HCT116 (cell line): Measurements from ENCODE around the gene CENPB.

Source experiments
- ATF3 ChIP-seq: IDR thresholded peaks from 2 replicates; pipeline ENCODE4 v1.6.1; 2012
- CTCF ChIP-seq, 3 experiments: fragments of 200-600 bp in 1 of 3; sonication (generic) in 1 of 3; IDR thresholded peaks in 2 of 3; conservative IDR thresholded peaks in 1 of 3; 2 replicates each; pipeline ENCODE4 v1.5.1; 2012 to 2017; ENCODE audit warnings: low read depth in 2 of 3, low read length in 2 of 3, antibody characterized with exemption in 1 of 3, borderline replicate concordance in 1 of 3, control low read depth in 1 of 3, mild to moderate bottlenecking in 1 of 3, mixed read lengths in 1 of 3, mixed run types in 1 of 3, moderate library complexity in 1 of 3; ENCODE audit not compliant: insufficient read depth in 1 of 3
- EGR1 ChIP-seq: IDR thresholded peaks from 2 replicates; pipeline ENCODE4 v1.6.1; 2012; ENCODE audit warnings: low read depth
- EZH2 ChIP-seq: fragments of 200-600 bp; sonication (generic); IDR thresholded peaks from 2 replicates; pipeline ENCODE4 v1.6.1; 2017; ENCODE audit warnings: antibody characterized with exemption, mixed run types
- EZH2phosphoT487 ChIP-seq: fragments of 200-600 bp; IDR thresholded peaks from 2 replicates; pipeline ENCODE4 v1.6.1; 2018; ENCODE audit warnings: antibody characterized with exemption, borderline replicate concordance
- FOSL1 ChIP-seq: IDR thresholded peaks from 2 replicates; pipeline ENCODE4 v1.6.1; 2012; ENCODE audit warnings: low read depth
- JUND ChIP-seq: IDR thresholded peaks from 2 replicates; pipeline ENCODE4 v1.6.1; 2012
- POLR2A ChIP-seq: IDR thresholded peaks from 2 replicates; pipeline ENCODE4 v1.7.0; 2011; ENCODE audit warnings: borderline replicate concordance; ENCODE audit not compliant: insufficient read depth, insufficient read length; ENCODE audit errors: extremely low read depth
- POLR2AphosphoS5 ChIP-seq: IDR thresholded peaks from 2 replicates; pipeline ENCODE4 v1.6.1; 2011; ENCODE audit warnings: mild to moderate bottlenecking, low read depth, low read length, moderate library complexity
- ZFX ChIP-seq: fragments of 450-650 bp; IDR thresholded peaks from 2 replicates; pipeline ENCODE4 v1.6.1; 2017
- TF ChIP-seq, protein P1 (sequence below): IDR thresholded peaks from 2 replicates; pipeline ENCODE4 v1.6.1; 2012

DNA sequence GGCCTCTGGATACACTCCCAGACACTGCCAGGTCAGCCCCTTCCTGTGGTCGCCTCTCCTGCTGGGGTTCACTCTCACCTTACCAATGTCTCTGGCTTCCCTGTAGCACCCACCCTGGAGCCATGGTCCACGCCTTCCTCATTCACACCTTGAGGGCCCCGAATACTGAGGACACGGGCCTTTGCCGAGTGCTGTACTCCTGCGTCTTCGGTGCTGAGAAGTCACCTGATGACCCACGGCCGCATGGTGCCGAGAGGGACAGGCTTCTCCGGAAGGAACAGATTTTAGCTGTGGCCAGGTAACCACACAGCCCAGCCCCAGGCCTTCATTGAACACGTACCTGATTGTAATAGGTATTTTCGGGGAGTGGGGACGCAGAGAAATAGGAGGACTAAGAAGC, 35.5 kb upstream of the CENPB start:
- no peak for TF ChIP-seq CTCF (IDR thresholded peaks at IDR 0.05 in 2 of 3, conservative IDR thresholded peaks at IDR 0.05 in 1 of 3; ENCODE audit: borderline replicate concordance in 1 of 3, insufficient read depth in 1 of 3, low read depth in 2 of 3, low read length in 2 of 3)
- TF ChIP-seq, protein P1, sequence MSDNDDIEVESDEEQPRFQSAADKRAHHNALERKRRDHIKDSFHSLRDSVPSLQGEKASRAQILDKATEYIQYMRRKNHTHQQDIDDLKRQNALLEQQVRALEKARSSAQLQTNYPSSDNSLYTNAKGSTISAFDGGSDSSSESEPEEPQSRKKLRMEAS: no peak
- no peak for TF ChIP-seq POLR2A
- TF ChIP-seq POLR2AphosphoS5: no peak
- no peak for TF ChIP-seq JUND
- no peak for TF ChIP-seq ATF3
- no peak for TF ChIP-seq EZH2
- TF ChIP-seq EGR1: no peak
- no peak for TF ChIP-seq ZFX
- no peak for TF ChIP-seq EZH2phosphoT487
- TF ChIP-seq FOSL1: no peak
